ENCODE data around the gene WWTR1.

- TF ChIP-seq, protein P1, sequence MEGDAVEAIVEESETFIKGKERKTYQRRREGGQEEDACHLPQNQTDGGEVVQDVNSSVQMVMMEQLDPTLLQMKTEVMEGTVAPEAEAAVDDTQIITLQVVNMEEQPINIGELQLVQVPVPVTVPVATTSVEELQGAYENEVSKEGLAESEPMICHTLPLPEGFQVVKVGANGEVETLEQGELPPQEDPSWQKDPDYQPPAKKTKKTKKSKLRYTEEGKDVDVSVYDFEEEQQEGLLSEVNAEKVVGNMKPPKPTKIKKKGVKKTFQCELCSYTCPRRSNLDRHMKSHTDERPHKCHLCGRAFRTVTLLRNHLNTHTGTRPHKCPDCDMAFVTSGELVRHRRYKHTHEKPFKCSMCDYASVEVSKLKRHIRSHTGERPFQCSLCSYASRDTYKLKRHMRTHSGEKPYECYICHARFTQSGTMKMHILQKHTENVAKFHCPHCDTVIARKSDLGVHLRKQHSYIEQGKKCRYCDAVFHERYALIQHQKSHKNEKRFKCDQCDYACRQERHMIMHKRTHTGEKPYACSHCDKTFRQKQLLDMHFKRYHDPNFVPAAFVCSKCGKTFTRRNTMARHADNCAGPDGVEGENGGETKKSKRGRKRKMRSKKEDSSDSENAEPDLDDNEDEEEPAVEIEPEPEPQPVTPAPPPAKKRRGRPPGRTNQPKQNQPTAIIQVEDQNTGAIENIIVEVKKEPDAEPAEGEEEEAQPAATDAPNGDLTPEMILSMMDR (IDR thresholded peaks at IDR 0.05), result no peak
- no peak for TF ChIP-seq NR3C1 (CRISPR knock-in tag; conservative IDR thresholded peaks at IDR 0.05; ENCODE audit: low read depth)
- TF ChIP-seq NFE2L1 (CRISPR knock-in tag; IDR thresholded peaks at IDR 0.05), result no peak
- no peak for TF ChIP-seq SMAD3 (CRISPR knock-in tag; IDR thresholded peaks at IDR 0.05; ENCODE audit: borderline replicate concordance)
- no peak for TF ChIP-seq CDX4 (CRISPR knock-in tag; IDR thresholded peaks at IDR 0.05; ENCODE audit: borderline replicate concordance)
- TF ChIP-seq FOXJ3 (CRISPR knock-in tag; IDR thresholded peaks at IDR 0.05; ENCODE audit: borderline replicate concordance), result no peak
- TF ChIP-seq, protein P2, sequence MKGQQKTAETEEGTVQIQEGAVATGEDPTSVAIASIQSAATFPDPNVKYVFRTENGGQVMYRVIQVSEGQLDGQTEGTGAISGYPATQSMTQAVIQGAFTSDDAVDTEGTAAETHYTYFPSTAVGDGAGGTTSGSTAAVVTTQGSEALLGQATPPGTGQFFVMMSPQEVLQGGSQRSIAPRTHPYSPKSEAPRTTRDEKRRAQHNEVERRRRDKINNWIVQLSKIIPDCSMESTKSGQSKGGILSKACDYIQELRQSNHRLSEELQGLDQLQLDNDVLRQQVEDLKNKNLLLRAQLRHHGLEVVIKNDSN (CRISPR knock-in tag; IDR thresholded peaks at IDR 0.05), result no peak
- TF ChIP-seq TP53 (CRISPR knock-in tag; IDR thresholded peaks at IDR 0.05), result no peak
- TF ChIP-seq TEAD1 (CRISPR knock-in tag; IDR thresholded peaks at IDR 0.05), result no peak
- no peak for TF ChIP-seq FOXK1 (CRISPR knock-in tag; IDR thresholded peaks at IDR 0.05)
- no peak for TF ChIP-seq ZNF263 (CRISPR knock-in tag; IDR thresholded peaks at IDR 0.05; ENCODE audit: low read depth)
- TF ChIP-seq ATF3 (CRISPR knock-in tag; conservative IDR thresholded peaks at IDR 0.05), result no peak
- TF ChIP-seq, protein P3, sequence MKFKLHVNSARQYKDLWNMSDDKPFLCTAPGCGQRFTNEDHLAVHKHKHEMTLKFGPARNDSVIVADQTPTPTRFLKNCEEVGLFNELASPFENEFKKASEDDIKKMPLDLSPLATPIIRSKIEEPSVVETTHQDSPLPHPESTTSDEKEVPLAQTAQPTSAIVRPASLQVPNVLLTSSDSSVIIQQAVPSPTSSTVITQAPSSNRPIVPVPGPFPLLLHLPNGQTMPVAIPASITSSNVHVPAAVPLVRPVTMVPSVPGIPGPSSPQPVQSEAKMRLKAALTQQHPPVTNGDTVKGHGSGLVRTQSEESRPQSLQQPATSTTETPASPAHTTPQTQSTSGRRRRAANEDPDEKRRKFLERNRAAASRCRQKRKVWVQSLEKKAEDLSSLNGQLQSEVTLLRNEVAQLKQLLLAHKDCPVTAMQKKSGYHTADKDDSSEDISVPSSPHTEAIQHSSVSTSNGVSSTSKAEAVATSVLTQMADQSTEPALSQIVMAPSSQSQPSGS (CRISPR knock-in tag; IDR thresholded peaks at IDR 0.05; ENCODE audit: borderline replicate concordance, low read depth), result no peak
- no peak for TF ChIP-seq ZNF138 (CRISPR knock-in tag; conservative IDR thresholded peaks at IDR 0.05)
Observed at GRCh38 chr3:149552700-149553099, 105.1 kb downstream of the WWTR1 start.

Measured in WTC11 (cell line).